ENCODE measurements around the gene PTPRG. TPM values are rescaled to one million over a fixed set of nuclear protein-coding genes. Genes with fewer than 3 reads are reported as not detected.

The PTPRG gene
- total RNA-seq, 4 donors from 2014 or later: 11.0 to 18.5 (median 14.9) TPM

DNA sequence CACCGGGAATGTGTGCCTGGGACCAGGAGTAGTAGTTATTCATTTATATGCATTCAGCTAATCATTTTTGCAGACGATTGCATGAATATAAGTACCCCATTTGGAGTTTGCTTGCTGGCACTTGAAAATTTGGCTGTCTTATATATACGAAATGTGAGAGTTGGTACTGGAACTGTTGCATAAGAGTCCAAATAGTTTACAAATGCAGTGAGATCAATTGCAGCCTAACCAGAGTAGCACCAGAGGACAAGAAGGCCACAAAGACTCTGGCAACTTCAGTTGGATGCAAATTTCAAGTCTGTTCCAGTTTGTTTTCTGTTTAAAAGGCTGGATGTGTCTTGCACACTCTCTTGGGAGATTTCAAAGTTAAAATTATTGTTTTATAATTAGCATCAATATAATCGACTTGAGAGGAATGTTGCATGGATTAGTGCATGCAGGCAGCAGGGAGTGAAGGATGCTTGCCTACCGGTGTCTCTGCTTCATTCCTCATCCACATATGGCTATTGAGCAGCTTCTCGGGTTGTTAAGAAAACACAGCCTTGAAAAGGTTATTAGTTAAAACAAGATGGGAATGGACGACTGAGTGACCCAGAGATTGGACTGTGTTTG lies 213.0 kb downstream of the PTPRG start:
- H3K4me3 ChIP-seq: no peak overlapping the region
- peaks cover 15% of the 10 kb centered on the region for H3K4me1 ChIP-seq
- 45% methylated on average over 7 of the region's 7 CpGs for WGBS
- H3K36me3 ChIP-seq: no peaks in the 10 kb centered on the region
- H3K27ac ChIP-seq: peak overlapping the region; percentile 52
- H3K27me3 ChIP-seq: no peaks in the 10 kb centered on the region
- DNase-seq (ENCODE audit: low spot score in 2 of 2): no peak
- TF ChIP-seq POLR2A (IDR thresholded peaks at IDR 0.05) (no peak), EP300 (IDR thresholded peaks at IDR 0.05) (no peak)
- no peaks in the 10 kb centered on the region for H3K9me3 ChIP-seq

DNA sequence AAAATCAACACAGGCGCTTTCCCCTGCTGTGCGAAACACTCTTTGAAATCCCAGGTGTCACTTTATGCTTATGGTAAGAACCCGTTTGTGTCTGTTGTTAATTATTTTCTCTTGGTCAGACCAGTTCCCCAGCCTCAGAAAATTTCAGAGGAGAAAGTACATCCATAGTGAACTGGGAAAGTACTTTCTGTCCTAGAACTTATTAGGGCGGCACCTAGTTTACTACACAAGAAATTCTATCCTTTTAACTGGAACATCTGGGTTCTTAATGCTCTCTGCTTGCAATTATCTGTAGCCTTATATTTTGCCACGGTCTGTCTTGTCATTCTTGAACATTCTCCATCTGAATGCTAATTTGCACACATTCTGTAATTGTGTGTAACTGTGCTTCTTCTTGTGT lies 215.0 kb downstream of the PTPRG start:
- H3K4me1 ChIP-seq: peaks cover 23% of the 10 kb centered on the region
- peak overlapping the region; percentile 71 for H3K27ac ChIP-seq
- H3K9me3 ChIP-seq: no peaks in the 10 kb centered on the region
- TF ChIP-seq POLR2AphosphoS5 (IDR thresholded peaks at IDR 0.05) (no peak), POLR2A (IDR thresholded peaks at IDR 0.05) (no peak), EP300 (IDR thresholded peaks at IDR 0.05) (no peak)
- TF ChIP-seq, protein P1, sequence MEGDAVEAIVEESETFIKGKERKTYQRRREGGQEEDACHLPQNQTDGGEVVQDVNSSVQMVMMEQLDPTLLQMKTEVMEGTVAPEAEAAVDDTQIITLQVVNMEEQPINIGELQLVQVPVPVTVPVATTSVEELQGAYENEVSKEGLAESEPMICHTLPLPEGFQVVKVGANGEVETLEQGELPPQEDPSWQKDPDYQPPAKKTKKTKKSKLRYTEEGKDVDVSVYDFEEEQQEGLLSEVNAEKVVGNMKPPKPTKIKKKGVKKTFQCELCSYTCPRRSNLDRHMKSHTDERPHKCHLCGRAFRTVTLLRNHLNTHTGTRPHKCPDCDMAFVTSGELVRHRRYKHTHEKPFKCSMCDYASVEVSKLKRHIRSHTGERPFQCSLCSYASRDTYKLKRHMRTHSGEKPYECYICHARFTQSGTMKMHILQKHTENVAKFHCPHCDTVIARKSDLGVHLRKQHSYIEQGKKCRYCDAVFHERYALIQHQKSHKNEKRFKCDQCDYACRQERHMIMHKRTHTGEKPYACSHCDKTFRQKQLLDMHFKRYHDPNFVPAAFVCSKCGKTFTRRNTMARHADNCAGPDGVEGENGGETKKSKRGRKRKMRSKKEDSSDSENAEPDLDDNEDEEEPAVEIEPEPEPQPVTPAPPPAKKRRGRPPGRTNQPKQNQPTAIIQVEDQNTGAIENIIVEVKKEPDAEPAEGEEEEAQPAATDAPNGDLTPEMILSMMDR (IDR thresholded peaks at IDR 0.05): no peak
- H3K4me3 ChIP-seq: no peak overlapping the region
- H3K27me3 ChIP-seq: no peaks in the 10 kb centered on the region
- 76% methylated on average over 5 of the region's 5 CpGs for WGBS
- no peak for DNase-seq (ENCODE audit: low spot score in 2 of 2)
- no peaks in the 10 kb centered on the region for H3K36me3 ChIP-seq

DNA sequence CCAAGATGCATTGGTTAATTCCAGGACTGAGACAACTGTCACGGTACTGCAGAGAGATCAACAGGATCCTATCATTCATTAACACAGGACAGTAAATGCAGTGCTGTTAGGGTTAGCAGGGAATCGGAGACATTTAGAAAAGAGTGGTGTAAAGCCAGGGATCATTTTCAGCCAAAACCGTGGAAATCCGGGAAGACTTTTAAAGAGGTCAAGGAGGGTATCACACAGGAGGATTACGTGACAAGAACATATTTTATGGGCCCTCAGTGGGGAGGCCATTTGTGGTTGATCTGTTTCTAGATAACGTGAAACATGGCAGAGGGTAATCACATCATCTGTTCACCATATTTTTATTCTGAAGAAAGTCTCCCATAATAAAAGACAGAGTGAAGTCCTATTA lies 216.1 kb downstream of the PTPRG start:
- Histone ChIP-seq H3K27ac (peak overlapping the region; percentile 62), H3K4me1 (peaks cover 23% of the 10 kb centered on the region), H3K4me3 (no peak overlapping the region), H3K27me3 (no peaks in the 10 kb centered on the region), H3K9me3 (no peaks in the 10 kb centered on the region), H3K36me3 (no peaks in the 10 kb centered on the region)
- DNase-seq (ENCODE audit: low spot score in 2 of 2): no peak
- 80% methylated on average over 6 of the region's 6 CpGs for WGBS
- TF ChIP-seq EP300 (IDR thresholded peaks at IDR 0.05) (no peak), POLR2A (IDR thresholded peaks at IDR 0.05) (no peak), POLR2AphosphoS5 (IDR thresholded peaks at IDR 0.05) (no peak)
- TF ChIP-seq, protein P1 (IDR thresholded peaks at IDR 0.05): no peak

DNA sequence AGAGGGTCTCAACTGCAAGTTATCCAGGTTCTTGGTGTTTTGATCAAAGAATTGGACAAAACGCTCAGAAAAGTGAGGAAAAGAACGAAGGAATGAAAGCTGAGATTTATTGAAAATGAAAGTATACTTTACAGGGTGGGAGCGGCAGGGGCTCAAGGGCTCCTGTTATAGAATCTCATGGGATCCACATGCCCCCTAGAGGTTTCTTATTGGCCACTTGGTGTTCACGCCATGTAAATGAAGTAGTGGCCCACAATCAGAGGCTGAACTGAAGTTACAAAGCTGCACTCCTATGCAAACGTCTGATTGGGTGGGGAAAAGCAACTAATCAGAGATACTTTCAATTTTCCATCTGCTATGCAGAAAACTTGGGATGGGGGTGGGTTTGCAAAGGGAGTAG lies 216.7 kb downstream of the PTPRG start:
- TF ChIP-seq POLR2AphosphoS5 (IDR thresholded peaks at IDR 0.05) (no peak), EP300 (IDR thresholded peaks at IDR 0.05) (no peak), POLR2A (IDR thresholded peaks at IDR 0.05) (no peak)
- TF ChIP-seq, protein P1 (IDR thresholded peaks at IDR 0.05): no peak
- Histone ChIP-seq H3K36me3 (no peaks in the 10 kb centered on the region), H3K9me3 (no peaks in the 10 kb centered on the region), H3K27ac (no peak overlapping the region), H3K27me3 (no peaks in the 10 kb centered on the region), H3K4me3 (no peak overlapping the region), H3K4me1 (peaks cover 23% of the 10 kb centered on the region)
- no peak for DNase-seq (ENCODE audit: low spot score in 2 of 2)
- 90% methylated on average over 5 of the region's 5 CpGs for WGBS

DNA sequence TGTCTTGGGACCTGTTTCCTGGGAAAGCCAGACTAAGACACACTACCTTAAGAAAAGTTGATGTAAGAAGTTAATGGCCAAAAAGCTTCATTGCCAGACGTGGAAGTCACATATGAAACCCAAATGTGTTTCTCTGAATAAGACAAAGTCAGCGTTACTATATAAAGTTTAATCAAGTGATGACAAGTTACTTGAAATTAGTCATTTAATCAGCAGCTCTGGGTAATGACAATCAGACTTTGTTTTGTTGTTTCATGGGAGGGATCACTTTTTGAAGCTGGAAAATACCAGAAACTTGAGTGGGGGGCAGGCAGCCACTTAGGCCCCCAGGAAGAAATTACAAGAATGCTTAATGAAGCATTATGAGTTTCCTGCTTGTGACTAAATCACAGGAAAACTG lies 218.6 kb downstream of the PTPRG start:
- Histone ChIP-seq H3K4me1 (peaks cover 13% of the 10 kb centered on the region), H3K27ac (peak overlapping the region; percentile 75), H3K4me3 (no peak overlapping the region), H3K9me3 (no peaks in the 10 kb centered on the region), H3K27me3 (no peaks in the 10 kb centered on the region), H3K36me3 (no peaks in the 10 kb centered on the region)
- DNase-seq (ENCODE audit: low spot score in 2 of 2): no peak
- TF ChIP-seq EP300 (IDR thresholded peaks at IDR 0.05) (no peak), POLR2A (IDR thresholded peaks at IDR 0.05) (no peak), POLR2AphosphoS5 (IDR thresholded peaks at IDR 0.05) (no peak)
- TF ChIP-seq, protein P1 (IDR thresholded peaks at IDR 0.05): no peak
- 42% methylated on average over 2 of the region's 2 CpGs for WGBS

All from suprapubic skin (tissue), 4 donors.